CMK (cell line): ENCODE measurements around the gene ABHD17A.
A peak's percentile ranks its signal among the peaks of the same experiment; 100 is the strongest.
"Not testable (repeated sequence)": the region's sequence is repeated elsewhere in the genome, so short reads cannot be mapped to it uniquely, and the experiment has no call there.

ENCODE experiments used
- DNase-seq: peaks from one replicate; pipeline ENCODE4 v3.0.0-alpha.2; 2010; ENCODE audit warnings: low read depth

ABHD17A gene

GRCh38 chr19:1909761-1910080 is 24.4 kb upstream of the ABHD17A start:
- no peak for DNase-seq

GRCh38 chr19:1908364-1908678 is 23.0 kb upstream of the ABHD17A start:
- DNase-seq = no peak

GRCh38 chr19:1907563-1908363 is 22.5 kb upstream of the ABHD17A start:
- DNase-seq = no peak

GRCh38 chr19:1906985-1907562 is 21.8 kb upstream of the ABHD17A start:
- DNase-seq = no peak

GRCh38 chr19:1905863-1906375 is 20.6 kb upstream of the ABHD17A start:
- DNase-seq = no peak

GRCh38 chr19:1905110-1905862 is 20.0 kb upstream of the ABHD17A start, which contains the start of the genes ADAT3 and SCAMP4:
ADAT3 (plus strand) TSS chr19:1905399; CDS start chr19:1912048, 6,649 bp downstream.
SCAMP4 (plus strand) TSS chr19:1905399; CDS start chr19:1915020, 9,621 bp downstream.
- DNase-seq = peak; percentile 97

- no peak for DNase-seq
Measured at GRCh38 chr19:1904860-1905109, 19.5 kb upstream of the ABHD17A start.

GRCh38 chr19:1902923-1903322 is 17.6 kb upstream of the ABHD17A start:
- no peak for DNase-seq

- DNase-seq = no peak
Measured at GRCh38 chr19:1901940-1902404, 16.7 kb upstream of the ABHD17A start.

GRCh38 chr19:1896508-1896907 is 11.2 kb upstream of the ABHD17A start:
- DNase-seq = peak; percentile 61

- no peak for DNase-seq
Measured at GRCh38 chr19:1893791-1894190, 8.5 kb upstream of the ABHD17A start.

- DNase-seq = no peak
Measured at GRCh38 chr19:1889907-1890306, 4.6 kb upstream of the ABHD17A start.

- no peak for DNase-seq
Measured at GRCh38 chr19:1888385-1888784, 3.1 kb upstream of the ABHD17A start.

- DNase-seq = not testable (repeated sequence)
Measured at GRCh38 chr19:1886360-1886759, 1.1 kb upstream of the ABHD17A start.

- DNase-seq = no peak
Measured at GRCh38 chr19:1884719-1885334, 469 bp downstream of the ABHD17A start.

- no peak for DNase-seq
Measured at GRCh38 chr19:1884291-1884718, 991 bp downstream of the ABHD17A start.

- no peak for DNase-seq
Measured at GRCh38 chr19:1883784-1884183, 1.5 kb downstream of the ABHD17A start.

- DNase-seq = no peak
Measured at GRCh38 chr19:1882786-1883692, 2.3 kb downstream of the ABHD17A start.

- DNase-seq = no peak
Measured at GRCh38 chr19:1882089-1882785, 3.1 kb downstream of the ABHD17A start.

- DNase-seq = not testable (repeated sequence)
Measured at GRCh38 chr19:1881393-1882088, 3.8 kb downstream of the ABHD17A start.
